ENCODE measurements around the gene MYO5A. TPM values are rescaled to one million over a fixed set of nuclear protein-coding genes. Genes with fewer than 3 reads are reported as not detected.

The MYO5A gene
- total RNA-seq, 1 experiment from 2014 or later, result 21.8 TPM

GRCh38 chr15:52498706-52499105, 30.0 kb downstream of the MYO5A start:
- Histone ChIP-seq H3K4me2 (ENCODE audit: insufficient read depth, insufficient read length, low read length) (no peak overlapping the region), H3K23ac (ENCODE audit: insufficient read length, low read depth, low read length) (no peak overlapping the region), H3K27me3 (ENCODE audit: insufficient read depth, low read length) (no peaks in the 10 kb centered on the region), H4K91ac (ENCODE audit: insufficient read length, low read depth, low read length) (no peak overlapping the region), H3K14ac (ENCODE audit: insufficient read depth, low read length) (no peak overlapping the region), H2BK15ac (ENCODE audit: low read depth, low read length) (no peak overlapping the region), H4K5ac (ENCODE audit: insufficient read length, low read depth, low read length) (no peak overlapping the region), H4K8ac (replicated peaks; ENCODE audit: insufficient read length, low read depth, low read length) (no peak overlapping the region), H2AK5ac (ENCODE audit: insufficient read length, low read length) (no peak overlapping the region), H3T11ph (ENCODE audit: low read length) (no peak overlapping the region), H3K18ac (ENCODE audit: insufficient read length, low read depth, low read length) (no peak overlapping the region), H3K9me3 (ENCODE audit: control insufficient read depth, low read depth, low read length) (no peaks in the 10 kb centered on the region), H3K23me2 (ENCODE audit: insufficient read length, low read depth, low read length, poor library complexity, severe bottlenecking) (no peaks in the 10 kb centered on the region), H2AFZ (ENCODE audit: low read length) (no peak overlapping the region), H2BK20ac (ENCODE audit: low read depth, low read length, poor library complexity, severe bottlenecking) (no peak overlapping the region), H2BK120ac (ENCODE audit: low read depth, low read length, poor library complexity, severe bottlenecking) (no peak overlapping the region), H3K4me1 (ENCODE audit: insufficient read depth, low read length) (no peaks in the 10 kb centered on the region), H4K20me1 (ENCODE audit: control insufficient read depth, insufficient read depth, insufficient read length) (no peaks in the 10 kb centered on the region), H2BK12ac (ENCODE audit: insufficient read length, low read depth, low read length) (no peak overlapping the region), H3K79me1 (ENCODE audit: insufficient read depth, low read depth, low read length, poor library complexity, severe bottlenecking) (peaks cover 6% of the 10 kb centered on the region), H3K9ac (ENCODE audit: extremely low read depth, insufficient read length, low read length) (no peak overlapping the region), H3K56ac (ENCODE audit: insufficient read length, low read depth, low read length) (no peak overlapping the region), H3K79me2 (ENCODE audit: insufficient read depth, low read length) (no peaks in the 10 kb centered on the region; the same call in 1 of the 2 replicates), H3K4ac (ENCODE audit: low read depth, low read length) (no peak overlapping the region), H3K27ac (ENCODE audit: insufficient read length, low read depth, low read length) (no peak overlapping the region), H2BK5ac (ENCODE audit: insufficient read length, low read length) (no peak overlapping the region)
- no peak for DNase-seq
- TF ChIP-seq CTCF (conservative IDR thresholded peaks at IDR 0.05), result no peak
- no peaks in the 10 kb centered on the region for H3K4me1 Mint-ChIP-seq
- H3K4me3 Mint-ChIP-seq, result no peak overlapping the region
- no peaks in the 10 kb centered on the region; a peak in 1 of 7 replicates for H3K36me3 Mint-ChIP-seq (ENCODE audit: insufficient read depth in 1 of 3, low read depth in 3 of 3)
- no peaks in the 10 kb centered on the region for H3K9me3 Mint-ChIP-seq
- no peaks in the 10 kb centered on the region for H3K27me3 Mint-ChIP-seq (ENCODE audit: low read depth)
- no peak overlapping the region; a peak in 1 of 7 replicates for H3K27ac Mint-ChIP-seq
